Breast epithelium (tissue), 4 donors: ENCODE measurements around the gene NELL2. TPM values are rescaled to one million over a fixed set of nuclear protein-coding genes. Genes with fewer than 3 reads are reported as not detected.
"Not testable (repeated sequence)": the region's sequence is repeated elsewhere in the genome, so short reads cannot be mapped to it uniquely, and the experiment has no call there.

ENCODE experiments used
- DNase-seq, 2 donors: peaks; one replicate each; pipeline ENCODE4 v3.0.0-alpha.2; 2019; ENCODE audit warnings: low spot score in 2 of 2
- H3K27ac ChIP-seq, 2 donors: fragments of 200-600 bp; sonication (generic) in 1 of 2; one replicate each; pipeline ENCODE4 v1.5.1; 2016 to 2019; ENCODE audit warnings: mild to moderate bottlenecking in 1 of 2
- H3K27me3 ChIP-seq, 2 donors: fragments of 200-600 bp; sonication (generic) in 1 of 2; one replicate each; pipeline versions ENCODE4 v1.5.1 to v1.6.0; 2017 to 2019; ENCODE audit warnings: control low read depth in 1 of 2, mild to moderate bottlenecking in 1 of 2
- H3K36me3 ChIP-seq: fragments of 200-600 bp; one replicate; pipeline ENCODE4 v1.5.1; 2019
- H3K4me1 ChIP-seq, 2 donors: fragments of 200-600 bp; sonication (generic); one replicate each; pipeline ENCODE4 v1.5.1; 2016 to 2019; ENCODE audit warnings: control low read depth in 1 of 2
- H3K4me3 ChIP-seq, 3 donors: fragments of 200-600 bp; sonication (generic); 1 replicate in 2 of 3; 2 replicates in 1 of 3; pipeline ENCODE4 v1.5.1; 2016 to 2019; ENCODE audit warnings: mild to moderate bottlenecking in 3 of 3, moderate library complexity in 2 of 3
- H3K9me3 ChIP-seq, 2 donors: fragments of 200-600 bp; sonication (generic) in 1 of 2; one replicate each; pipeline ENCODE4 v1.5.1; 2016 to 2019; ENCODE audit warnings: control low read depth in 1 of 2
- CTCF ChIP-seq, 3 donors: fragments of 450-650 bp; IDR thresholded peaks; one replicate each; pipeline ENCODE4 v1.5.1; 2016 to 2017; ENCODE audit warnings: antibody characterized with exemption in 3 of 3, mild to moderate bottlenecking in 3 of 3, moderate library complexity in 3 of 3
- POLR2A ChIP-seq: fragments of 450-650 bp; IDR thresholded peaks from one replicate; pipeline ENCODE4 v1.6.1; 2016; ENCODE audit warnings: antibody characterized with exemption, mild to moderate bottlenecking, moderate library complexity
- POLR2AphosphoS5 ChIP-seq, 3 donors: sonication (generic); formaldehyde crosslinking; IDR thresholded peaks; one replicate each; pipeline ENCODE4 v1.6.1; 2017; ENCODE audit warnings: antibody characterized with exemption in 3 of 3
- intact Hi-C: fragments of 100-400 bp; cut with DNase I; formaldehyde crosslinking; loops from one replicate; pipeline ENCODE4 v1.15.1; 2023; ENCODE audit warnings: low total_unique reads
- total RNA-seq, 3 donors: library from RNA; depleted of rRNA; stranded (reverse); fragments of >200 nt; gene quantifications; one replicate each; pipeline ENCODE4 v1.1.0, GENCODE V29; 2016

NELL2 gene
- total RNA-seq, 3 donors from 2014 or later = 4.9 to 10.1 (median 9.9) TPM

- Histone ChIP-seq H3K4me1 (no peaks in the 10 kb centered on the region), H3K4me3 (no peak overlapping the region), H3K27me3 (no peaks in the 10 kb centered on the region), H3K36me3 (no peaks in the 10 kb centered on the region), H3K9me3 (no peaks in the 10 kb centered on the region), H3K27ac (no peak overlapping the region)
- no peak for TF ChIP-seq POLR2AphosphoS5 (IDR thresholded peaks at IDR 0.05)
- no peak for TF ChIP-seq CTCF (IDR thresholded peaks at IDR 0.05)
- TF ChIP-seq POLR2A = no peak
- DNase-seq = no peak
- intact Hi-C loops = no loop called here
Observed at GRCh38 chr12:44694017-44694416, 182.1 kb downstream of the NELL2 start.

GRCh38 chr12:44689587-44689986, 186.5 kb downstream of the NELL2 start:
- no peak for DNase-seq
- H3K27ac ChIP-seq = no peak overlapping the region
- no peaks in the 10 kb centered on the region for H3K4me1 ChIP-seq
- no peak for TF ChIP-seq CTCF (IDR thresholded peaks at IDR 0.05)
- no peak for TF ChIP-seq POLR2AphosphoS5 (IDR thresholded peaks at IDR 0.05)
- peaks cover 3 to 4% of the 10 kb centered on the region in 2 donors for H3K9me3 ChIP-seq
- no peaks in the 10 kb centered on the region for H3K36me3 ChIP-seq
- no peak overlapping the region for H3K4me3 ChIP-seq
- H3K27me3 ChIP-seq = no peaks in the 10 kb centered on the region
- intact Hi-C loops = no loop called here

- H3K9me3 ChIP-seq, H3K4me3 ChIP-seq, DNase-seq, intact Hi-C loops, H3K4me1 ChIP-seq, H3K27me3 ChIP-seq, H3K36me3 ChIP-seq, H3K27ac ChIP-seq: not testable (repeated sequence)
Observed at GRCh38 chr12:44686821-44687432, 189.2 kb downstream of the NELL2 start.

GRCh38 chr12:44677724-44678123, 198.4 kb downstream of the NELL2 start:
- intact Hi-C loops = no loop called here
- Histone ChIP-seq H3K27me3 (no peaks in the 10 kb centered on the region), H3K4me1 (no peaks in the 10 kb centered on the region), H3K27ac (no peak overlapping the region), H3K36me3 (no peaks in the 10 kb centered on the region), H3K9me3 (no peaks in the 10 kb centered on the region), H3K4me3 (no peak overlapping the region)
- no peak for DNase-seq
- TF ChIP-seq CTCF (IDR thresholded peaks at IDR 0.05) (no peak), POLR2AphosphoS5 (IDR thresholded peaks at IDR 0.05) (no peak), POLR2A (no peak)

GRCh38 chr12:44674875-44675274, 201.2 kb downstream of the NELL2 start:
- H3K27me3 ChIP-seq = no peaks in the 10 kb centered on the region
- no peak for TF ChIP-seq POLR2AphosphoS5 (IDR thresholded peaks at IDR 0.05)
- no peak for TF ChIP-seq POLR2A
- no peak for TF ChIP-seq CTCF (IDR thresholded peaks at IDR 0.05)
- no peak for DNase-seq
- no peaks in the 10 kb centered on the region for H3K4me1 ChIP-seq
- H3K36me3 ChIP-seq = no peaks in the 10 kb centered on the region
- no peak overlapping the region for H3K27ac ChIP-seq
- no peak overlapping the region for H3K4me3 ChIP-seq
- intact Hi-C loops = no loop called here
- no peaks in the 10 kb centered on the region for H3K9me3 ChIP-seq

- no peak for TF ChIP-seq POLR2A
- TF ChIP-seq CTCF (IDR thresholded peaks at IDR 0.05) = no peak
- TF ChIP-seq POLR2AphosphoS5 (IDR thresholded peaks at IDR 0.05) = no peak
- Histone ChIP-seq H3K27ac (no peak overlapping the region), H3K4me1 (no peaks in the 10 kb centered on the region), H3K9me3 (no peaks in the 10 kb centered on the region), H3K27me3 (no peaks in the 10 kb centered on the region), H3K4me3 (no peak overlapping the region), H3K36me3 (no peaks in the 10 kb centered on the region)
- intact Hi-C loops = no loop called here
- no peak for DNase-seq
Observed at GRCh38 chr12:44673811-44674210, 202.3 kb downstream of the NELL2 start.
